ENCODE results near the gene TIPARP.

TIPARP gene

GRCh38 chr3:156747046-156747445, 72.7 kb downstream of the TIPARP start:
- DNase-seq = no peak

- DNase-seq = no peak
These were observed 74.9 kb downstream of the TIPARP start for GRCh38 chr3:156749244-156749643.

GRCh38 chr3:156750191-156750873, 75.9 kb downstream of the TIPARP start:
- DNase-seq = no peak

- DNase-seq = no peak
These were observed 76.5 kb downstream of the TIPARP start for GRCh38 chr3:156750874-156751245.

- DNase-seq = no peak
These were observed 77.2 kb downstream of the TIPARP start for GRCh38 chr3:156751461-156752025.

Measured in DMS79 (cell line).